Measurements from ENCODE around the gene PAN3.

Gene PAN3

GRCh38 chr13:28219408-28220099, 81.2 kb downstream of the PAN3 start:
- Histone ChIP-seq H3K4me3 (ENCODE audit: low read depth, low read length) (no peak overlapping the region), H3K27me3 (ENCODE audit: insufficient read depth, low read length) (no peaks in the 10 kb centered on the region), H3K4me1 (ENCODE audit: control insufficient read depth, insufficient read depth, low read length, unreplicated experiment) (no peaks in the 10 kb centered on the region), H3K27ac (ENCODE audit: low read depth, low read length) (no peak overlapping the region), H3K79me2 (ENCODE audit: control insufficient read depth, insufficient read depth, low read length, unreplicated experiment) (no peaks in the 10 kb centered on the region), H3K36me3 (ENCODE audit: insufficient read depth, low read length) (no peaks in the 10 kb centered on the region; the same call in 1 of the 2 replicates), H2AFZ (ENCODE audit: low read length, unreplicated experiment) (no peak overlapping the region)

DNA sequence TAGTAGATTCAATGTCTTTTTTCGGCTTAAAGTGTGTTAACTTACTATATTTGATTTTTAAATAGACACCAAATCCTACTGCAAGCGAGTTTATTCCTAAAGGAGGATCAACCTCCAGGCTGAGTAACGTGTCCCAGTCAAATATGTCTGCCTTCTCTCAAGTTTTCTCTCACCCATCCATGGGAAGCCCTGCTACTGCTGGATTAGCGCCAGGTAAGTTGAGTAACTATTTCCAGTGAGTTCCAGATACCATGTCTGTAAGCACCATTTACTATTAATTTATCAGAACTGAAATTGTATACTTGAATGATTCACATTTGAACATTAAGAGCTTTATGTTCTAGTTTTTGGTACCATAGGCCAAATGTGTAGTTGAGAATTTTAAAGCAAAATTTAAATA, 81.8 kb downstream of the PAN3 start:
- H3K27me3 ChIP-seq (ENCODE audit: insufficient read depth, low read length): no peaks in the 10 kb centered on the region
- H3K79me2 ChIP-seq (ENCODE audit: control insufficient read depth, insufficient read depth, low read length, unreplicated experiment): no peaks in the 10 kb centered on the region
- H3K4me1 ChIP-seq (ENCODE audit: control insufficient read depth, insufficient read depth, low read length, unreplicated experiment): no peaks in the 10 kb centered on the region
- no peak overlapping the region for H3K4me3 ChIP-seq (ENCODE audit: low read depth, low read length)
- no peak overlapping the region for H2AFZ ChIP-seq (ENCODE audit: low read length, unreplicated experiment)
- no peaks in the 10 kb centered on the region; the same call in 1 of the 2 replicates for H3K36me3 ChIP-seq (ENCODE audit: insufficient read depth, low read length)
- H3K27ac ChIP-seq (ENCODE audit: low read depth, low read length): no peak overlapping the region

- Histone ChIP-seq H2AFZ (ENCODE audit: low read length, unreplicated experiment) (no peak overlapping the region), H3K4me1 (ENCODE audit: control insufficient read depth, insufficient read depth, low read length, unreplicated experiment) (no peaks in the 10 kb centered on the region), H3K36me3 (ENCODE audit: insufficient read depth, low read length) (no peaks in the 10 kb centered on the region), H3K27ac (ENCODE audit: low read depth, low read length) (no peak overlapping the region), H3K79me2 (ENCODE audit: control insufficient read depth, insufficient read depth, low read length, unreplicated experiment) (no peaks in the 10 kb centered on the region), H3K4me3 (ENCODE audit: low read depth, low read length) (no peak overlapping the region), H3K27me3 (ENCODE audit: insufficient read depth, low read length) (no peaks in the 10 kb centered on the region)
These were observed 91.4 kb downstream of the PAN3 start for GRCh38 chr13:28229522-28230411.

- Histone ChIP-seq H3K4me1 (ENCODE audit: control insufficient read depth, insufficient read depth, low read length, unreplicated experiment) (no peaks in the 10 kb centered on the region), H3K79me2 (ENCODE audit: control insufficient read depth, insufficient read depth, low read length, unreplicated experiment) (no peaks in the 10 kb centered on the region), H3K27ac (ENCODE audit: low read depth, low read length) (no peak overlapping the region), H2AFZ (ENCODE audit: low read length, unreplicated experiment) (no peak overlapping the region), H3K4me3 (ENCODE audit: low read depth, low read length) (no peak overlapping the region), H3K27me3 (ENCODE audit: insufficient read depth, low read length) (no peaks in the 10 kb centered on the region), H3K36me3 (ENCODE audit: insufficient read depth, low read length) (no peaks in the 10 kb centered on the region)
These were observed 93.3 kb downstream of the PAN3 start for GRCh38 chr13:28231642-28232041.

- H3K4me3 ChIP-seq (ENCODE audit: low read depth, low read length): no peak overlapping the region
- no peaks in the 10 kb centered on the region; the same call in 1 of the 2 replicates for H3K36me3 ChIP-seq (ENCODE audit: insufficient read depth, low read length)
- no peak overlapping the region for H2AFZ ChIP-seq (ENCODE audit: low read length, unreplicated experiment)
- no peaks in the 10 kb centered on the region for H3K79me2 ChIP-seq (ENCODE audit: control insufficient read depth, insufficient read depth, low read length, unreplicated experiment)
- H3K27ac ChIP-seq (ENCODE audit: low read depth, low read length): no peak overlapping the region
- no peaks in the 10 kb centered on the region for H3K27me3 ChIP-seq (ENCODE audit: insufficient read depth, low read length)
- H3K4me1 ChIP-seq (ENCODE audit: control insufficient read depth, insufficient read depth, low read length, unreplicated experiment): peaks cover 6% of the 10 kb centered on the region
These were observed 99.6 kb downstream of the PAN3 start for GRCh38 chr13:28237944-28238343.

GRCh38 chr13:28239374-28239773, 101.0 kb downstream of the PAN3 start:
- Histone ChIP-seq H3K79me2 (ENCODE audit: control insufficient read depth, insufficient read depth, low read length, unreplicated experiment) (no peaks in the 10 kb centered on the region), H3K36me3 (ENCODE audit: insufficient read depth, low read length) (no peaks in the 10 kb centered on the region; the same call in 1 of the 2 replicates), H3K27me3 (ENCODE audit: insufficient read depth, low read length) (no peaks in the 10 kb centered on the region)

GRCh38 chr13:28245465-28245864, 107.1 kb downstream of the PAN3 start:
- H3K27me3 ChIP-seq (ENCODE audit: insufficient read depth, low read length): no peaks in the 10 kb centered on the region
- no peak overlapping the region for H3K27ac ChIP-seq (ENCODE audit: low read depth, low read length)
- no peaks in the 10 kb centered on the region for H3K4me1 ChIP-seq (ENCODE audit: control insufficient read depth, insufficient read depth, low read length, unreplicated experiment)
- peaks cover 4% of the 10 kb centered on the region; the same call in 1 of the 2 replicates for H3K36me3 ChIP-seq (ENCODE audit: insufficient read depth, low read length)
- no peak overlapping the region for H3K4me3 ChIP-seq (ENCODE audit: low read depth, low read length)
- no peaks in the 10 kb centered on the region for H3K79me2 ChIP-seq (ENCODE audit: control insufficient read depth, insufficient read depth, low read length, unreplicated experiment)
- no peak overlapping the region for H2AFZ ChIP-seq (ENCODE audit: low read length, unreplicated experiment)

More at GRCh38 chr13:28239374-28239773, 101.0 kb downstream of the PAN3 start:
- peaks cover 6% of the 10 kb centered on the region for H3K4me1 ChIP-seq (ENCODE audit: control insufficient read depth, insufficient read depth, low read length, unreplicated experiment)
- no peak overlapping the region for H2AFZ ChIP-seq (ENCODE audit: low read length, unreplicated experiment)
- H3K27ac ChIP-seq (ENCODE audit: low read depth, low read length): no peak overlapping the region
- H3K4me3 ChIP-seq (ENCODE audit: low read depth, low read length): no peak overlapping the region

- Histone ChIP-seq H3K79me2 (ENCODE audit: control insufficient read depth, insufficient read depth, low read length, unreplicated experiment) (no peaks in the 10 kb centered on the region), H3K27me3 (ENCODE audit: insufficient read depth, low read length) (no peaks in the 10 kb centered on the region), H3K4me3 (ENCODE audit: low read depth, low read length) (no peak overlapping the region), H3K36me3 (ENCODE audit: insufficient read depth, low read length) (peaks cover 4% of the 10 kb centered on the region; the same call in 1 of the 2 replicates), H3K27ac (ENCODE audit: low read depth, low read length) (no peak overlapping the region), H3K4me1 (ENCODE audit: control insufficient read depth, insufficient read depth, low read length, unreplicated experiment) (no peaks in the 10 kb centered on the region), H2AFZ (ENCODE audit: low read length, unreplicated experiment) (no peak overlapping the region)
These were observed 108.5 kb downstream of the PAN3 start for GRCh38 chr13:28246891-28247290.

DNA sequence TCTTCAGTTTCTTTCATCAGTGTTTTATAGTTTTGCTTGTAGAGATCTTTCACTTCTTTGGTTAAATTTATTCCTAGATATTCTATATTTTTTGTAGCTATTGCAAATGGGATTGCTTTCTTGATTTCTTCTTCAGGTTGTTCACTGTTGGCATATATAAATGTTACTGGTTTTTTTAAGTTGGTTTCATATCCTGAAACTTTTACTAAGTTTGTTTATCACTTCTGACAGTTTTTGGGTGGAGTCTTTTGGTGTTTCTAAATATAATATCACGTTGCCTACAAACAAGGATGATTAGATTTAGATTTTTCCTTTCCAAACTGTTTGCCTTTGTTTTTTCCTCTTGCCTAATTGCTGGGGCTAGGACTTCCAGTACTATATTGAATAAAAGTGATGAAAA, 109.7 kb downstream of the PAN3 start:
- Histone ChIP-seq H3K27me3 (ENCODE audit: insufficient read depth, low read length) (no peaks in the 10 kb centered on the region), H3K4me3 (ENCODE audit: low read depth, low read length) (no peak overlapping the region)

GRCh38 chr13:28250542-28250941, 112.2 kb downstream of the PAN3 start:
- Histone ChIP-seq H3K4me1 (ENCODE audit: control insufficient read depth, insufficient read depth, low read length, unreplicated experiment) (no peaks in the 10 kb centered on the region), H3K36me3 (ENCODE audit: insufficient read depth, low read length) (peaks cover 4% of the 10 kb centered on the region; the same call in 1 of the 2 replicates), H2AFZ (ENCODE audit: low read length, unreplicated experiment) (no peak overlapping the region), H3K4me3 (ENCODE audit: low read depth, low read length) (no peak overlapping the region), H3K27me3 (ENCODE audit: insufficient read depth, low read length) (no peaks in the 10 kb centered on the region), H3K79me2 (ENCODE audit: control insufficient read depth, insufficient read depth, low read length, unreplicated experiment) (no peaks in the 10 kb centered on the region), H3K27ac (ENCODE audit: low read depth, low read length) (no peak overlapping the region)

More for the DNA sequence above, 109.7 kb downstream of the PAN3 start:
- no peak overlapping the region for H3K27ac ChIP-seq (ENCODE audit: low read depth, low read length)
- H2AFZ ChIP-seq (ENCODE audit: low read length, unreplicated experiment): no peak overlapping the region
- peaks cover 4% of the 10 kb centered on the region; the same call in 1 of the 2 replicates for H3K36me3 ChIP-seq (ENCODE audit: insufficient read depth, low read length)
- no peaks in the 10 kb centered on the region for H3K4me1 ChIP-seq (ENCODE audit: control insufficient read depth, insufficient read depth, low read length, unreplicated experiment)
- H3K79me2 ChIP-seq (ENCODE audit: control insufficient read depth, insufficient read depth, low read length, unreplicated experiment): no peaks in the 10 kb centered on the region

Measured in ACC112 (cell line).